GM23248 (cell line): ENCODE data around the gene NECTIN4.

ENCODE experiments used
- EZH2 ChIP-seq: fragments of 200-600 bp; sonication (generic); IDR thresholded peaks from 2 replicates; pipeline ENCODE4 v1.6.1; 2018; ENCODE audit warnings: antibody characterized with exemption, mild to moderate bottlenecking; ENCODE audit not compliant: insufficient read depth, poor library complexity, severe bottlenecking
- EZH2phosphoT487 ChIP-seq: fragments of 200-600 bp; sonication (generic); IDR thresholded peaks from 2 replicates; pipeline ENCODE4 v1.6.1; 2018; ENCODE audit warnings: antibody characterized with exemption, moderate library complexity, mild to moderate bottlenecking, low read depth; ENCODE audit not compliant: insufficient read depth

DNA sequence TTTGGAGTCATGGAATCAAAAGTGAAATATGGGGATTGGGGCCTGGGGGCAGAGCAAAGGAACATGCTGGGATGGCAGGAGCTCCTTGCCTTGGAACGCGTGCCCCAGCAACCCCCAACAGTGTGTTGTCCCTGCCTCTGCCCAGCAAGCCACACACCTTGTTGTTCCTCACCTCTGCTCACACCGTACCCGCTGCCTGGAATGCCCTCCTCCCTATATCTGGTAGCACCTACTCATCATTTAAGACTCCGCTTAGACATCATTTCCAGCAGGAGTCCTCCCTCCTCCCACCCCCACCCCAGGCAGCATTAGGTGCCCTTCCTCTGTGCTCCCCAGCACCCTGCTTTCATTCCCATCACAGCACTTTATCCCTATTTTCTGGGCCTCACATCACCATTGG lies 7.8 kb downstream of the NECTIN4 start:
- no peak for TF ChIP-seq EZH2
- TF ChIP-seq EZH2phosphoT487: no peak
